ENCODE results near the gene RRBP1. TPM values are rescaled to one million over a fixed set of nuclear protein-coding genes. Genes with fewer than 3 reads are reported as not detected.

The RRBP1 gene
- total RNA-seq, 6 experiments from 2014 or later: 273 to 331 (median 317) TPM

DNA sequence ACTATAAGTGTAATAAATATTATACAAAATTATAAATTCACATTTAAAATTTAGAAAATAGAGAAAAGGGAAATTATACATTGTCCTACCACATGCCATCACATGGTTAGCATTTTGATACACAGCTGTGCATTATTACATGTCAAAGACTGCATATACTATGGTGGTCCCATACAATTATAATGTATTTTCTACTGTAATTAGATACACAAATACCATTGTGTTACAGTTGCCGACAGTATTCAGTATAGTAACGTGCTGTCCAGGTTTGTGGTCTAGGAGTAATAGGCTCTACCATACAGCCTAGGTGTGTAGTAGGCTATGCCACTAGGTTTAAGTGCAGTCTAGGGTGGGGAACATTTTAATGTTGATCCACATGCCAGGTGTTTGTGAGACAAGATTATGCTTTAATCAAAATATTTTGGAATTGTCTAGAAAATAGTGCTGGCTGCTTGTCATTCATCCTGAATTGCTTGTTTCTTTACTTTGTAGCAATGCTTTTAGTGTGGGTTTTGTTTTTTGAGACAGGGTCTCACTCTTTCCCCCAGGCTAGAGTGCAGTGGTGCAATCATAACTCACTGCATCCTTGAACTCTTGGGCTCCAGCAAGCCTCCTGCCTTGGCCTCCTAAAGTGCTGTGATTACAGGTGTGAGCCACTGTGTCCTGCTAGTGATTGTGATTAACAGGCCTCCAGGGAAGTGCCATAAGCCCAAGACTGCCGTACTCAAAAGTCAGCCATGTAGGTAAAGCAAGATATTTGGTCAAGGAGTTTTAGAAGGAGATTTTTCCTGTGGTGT lies 73.1 kb downstream of the RRBP1 start:
- peak overlapping the region; percentile 76 for H3K27ac Mint-ChIP-seq
- no peak overlapping the region for H3K4me3 Mint-ChIP-seq
- peaks cover 18% of the 10 kb centered on the region for H3K36me3 Mint-ChIP-seq (ENCODE audit: low read depth)
- H3K9me3 Mint-ChIP-seq: peaks cover 10% of the 10 kb centered on the region; the same call in 1 of the 2 replicates
- H3K4me1 Mint-ChIP-seq (ENCODE audit: low read depth): peaks cover 28% of the 10 kb centered on the region
- DNase-seq: no peak
- TF ChIP-seq, protein P1, sequence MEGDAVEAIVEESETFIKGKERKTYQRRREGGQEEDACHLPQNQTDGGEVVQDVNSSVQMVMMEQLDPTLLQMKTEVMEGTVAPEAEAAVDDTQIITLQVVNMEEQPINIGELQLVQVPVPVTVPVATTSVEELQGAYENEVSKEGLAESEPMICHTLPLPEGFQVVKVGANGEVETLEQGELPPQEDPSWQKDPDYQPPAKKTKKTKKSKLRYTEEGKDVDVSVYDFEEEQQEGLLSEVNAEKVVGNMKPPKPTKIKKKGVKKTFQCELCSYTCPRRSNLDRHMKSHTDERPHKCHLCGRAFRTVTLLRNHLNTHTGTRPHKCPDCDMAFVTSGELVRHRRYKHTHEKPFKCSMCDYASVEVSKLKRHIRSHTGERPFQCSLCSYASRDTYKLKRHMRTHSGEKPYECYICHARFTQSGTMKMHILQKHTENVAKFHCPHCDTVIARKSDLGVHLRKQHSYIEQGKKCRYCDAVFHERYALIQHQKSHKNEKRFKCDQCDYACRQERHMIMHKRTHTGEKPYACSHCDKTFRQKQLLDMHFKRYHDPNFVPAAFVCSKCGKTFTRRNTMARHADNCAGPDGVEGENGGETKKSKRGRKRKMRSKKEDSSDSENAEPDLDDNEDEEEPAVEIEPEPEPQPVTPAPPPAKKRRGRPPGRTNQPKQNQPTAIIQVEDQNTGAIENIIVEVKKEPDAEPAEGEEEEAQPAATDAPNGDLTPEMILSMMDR (IDR thresholded peaks at IDR 0.05): no peak
- H3K27me3 Mint-ChIP-seq (ENCODE audit: insufficient read depth): peaks cover 55% of the 10 kb centered on the region

DNA sequence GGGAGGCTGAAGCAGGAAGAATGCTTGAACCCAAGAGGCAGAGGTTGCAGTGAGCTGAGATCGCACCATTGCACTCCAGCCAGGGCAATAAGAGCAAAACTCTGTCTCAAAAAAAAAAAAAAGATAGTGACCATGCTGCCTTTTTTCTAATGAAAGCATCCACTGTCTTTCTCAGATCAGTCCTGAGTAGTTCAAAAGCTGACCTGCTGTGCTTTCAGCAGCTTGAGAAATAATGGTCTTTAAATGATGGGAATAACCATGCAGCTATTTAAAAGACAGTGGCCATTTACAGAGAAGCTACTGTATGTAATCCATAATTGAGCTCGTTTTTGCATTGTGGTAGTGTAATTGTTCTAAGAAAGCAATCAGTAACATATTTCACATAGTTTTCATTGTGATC lies 76.0 kb downstream of the RRBP1 start:
- Mint-ChIP-seq H3K4me3 (no peak overlapping the region), H3K9me3 (peaks cover 10% of the 10 kb centered on the region; the same call in 1 of the 2 replicates), H3K4me1 (ENCODE audit: low read depth) (peaks cover 28% of the 10 kb centered on the region)

DNA sequence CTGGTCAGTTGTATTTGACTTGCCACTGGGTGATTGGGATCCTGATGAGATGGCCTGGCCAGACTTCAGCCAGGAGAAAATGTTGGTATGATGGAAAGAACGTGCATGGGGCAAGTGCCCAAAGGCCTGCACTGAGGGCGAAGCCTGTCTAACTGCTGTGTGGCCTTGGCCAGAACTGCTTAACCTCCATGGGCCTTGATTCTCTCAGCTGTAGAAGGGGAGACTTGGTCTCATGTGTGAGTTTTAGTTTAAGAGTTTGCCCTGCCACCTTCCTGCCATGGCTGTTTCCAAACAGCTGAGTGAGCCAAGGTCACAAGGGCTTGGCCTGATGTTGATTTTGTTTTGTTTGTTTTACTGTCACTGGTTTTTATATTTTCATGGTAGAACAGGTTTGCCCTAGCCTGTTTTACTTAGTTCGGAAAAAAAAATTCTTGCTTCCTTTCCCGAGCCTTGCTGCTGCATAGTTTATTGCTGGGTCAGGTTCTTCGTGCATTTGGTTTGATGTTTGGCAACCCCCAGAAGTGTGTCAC lies 76.8 kb downstream of the RRBP1 start:
- Mint-ChIP-seq H3K27ac (peak overlapping the region; percentile 55), H3K9me3 (peaks cover 8% of the 10 kb centered on the region; the same call in 1 of the 2 replicates), H3K36me3 (ENCODE audit: low read depth) (peaks cover 31% of the 10 kb centered on the region), H3K4me1 (ENCODE audit: low read depth) (peaks cover 36% of the 10 kb centered on the region), H3K27me3 (ENCODE audit: insufficient read depth) (peaks cover 22% of the 10 kb centered on the region), H3K4me3 (no peak overlapping the region)
- DNase-seq: no peak
- TF ChIP-seq, protein P1 (IDR thresholded peaks at IDR 0.05): no peak

More for the DNA sequence above, 76.0 kb downstream of the RRBP1 start:
- Mint-ChIP-seq H3K36me3 (ENCODE audit: low read depth) (peaks cover 31% of the 10 kb centered on the region), H3K27me3 (ENCODE audit: insufficient read depth) (peaks cover 29% of the 10 kb centered on the region), H3K27ac (peak overlapping the region; percentile 5; the same call in 1 of the 2 replicates)
- TF ChIP-seq, protein P1 (IDR thresholded peaks at IDR 0.05): no peak
- DNase-seq: no peak

DNA sequence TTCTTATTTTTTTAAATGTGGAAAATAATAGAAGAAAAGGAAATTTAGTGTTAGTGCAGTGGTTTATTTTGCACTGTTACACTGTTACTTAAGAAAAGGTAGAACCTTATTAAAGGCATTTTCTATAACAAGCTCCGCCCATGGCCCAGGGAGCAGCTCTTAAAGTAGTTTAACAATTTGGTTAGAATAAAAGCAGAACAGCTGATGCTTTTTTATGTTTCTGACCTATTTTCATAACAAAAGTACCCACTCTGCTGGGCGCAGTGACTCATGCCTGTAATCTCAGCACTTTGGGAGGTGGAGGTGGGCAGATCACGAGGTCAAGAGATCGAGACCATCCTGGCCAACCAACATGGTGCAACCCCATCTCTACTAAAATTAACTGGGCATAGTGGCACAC lies 79.5 kb downstream of the RRBP1 start:
- no peak for DNase-seq
- TF ChIP-seq, protein P1 (IDR thresholded peaks at IDR 0.05): no peak
- Mint-ChIP-seq H3K27ac (no peak overlapping the region), H3K9me3 (no peaks in the 10 kb centered on the region), H3K27me3 (ENCODE audit: insufficient read depth) (peaks cover under 1% of the 10 kb centered on the region; the same call in 1 of the 2 replicates), H3K4me1 (ENCODE audit: low read depth) (peaks cover 60% of the 10 kb centered on the region), H3K36me3 (ENCODE audit: low read depth) (peaks cover 35% of the 10 kb centered on the region), H3K4me3 (no peak overlapping the region)

DNA sequence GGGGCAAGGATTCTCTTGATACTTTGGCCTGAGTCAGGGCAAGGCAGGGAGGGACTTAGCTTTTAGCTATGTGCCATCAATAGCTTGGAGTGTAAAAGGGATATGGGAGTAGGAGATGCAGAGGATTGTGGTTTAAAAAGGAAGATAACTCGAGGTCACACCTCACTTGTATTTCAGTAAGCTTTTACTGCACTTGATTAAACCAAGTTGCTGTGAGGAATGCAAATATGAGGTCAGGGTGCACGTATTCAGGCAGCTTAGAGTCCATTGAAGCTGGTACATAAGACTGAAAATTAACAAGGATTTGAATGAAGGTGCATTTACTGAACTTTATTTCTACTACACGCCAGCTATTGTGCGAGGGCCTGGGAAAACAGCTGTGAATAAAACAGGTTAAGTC lies 80.1 kb downstream of the RRBP1 start:
- TF ChIP-seq, protein P1 (IDR thresholded peaks at IDR 0.05): no peak
- Mint-ChIP-seq H3K27ac (peak overlapping the region; percentile 42; the same call in 1 of the 2 replicates), H3K4me1 (ENCODE audit: low read depth) (peaks cover 65% of the 10 kb centered on the region), H3K9me3 (no peaks in the 10 kb centered on the region), H3K27me3 (ENCODE audit: insufficient read depth) (no peaks in the 10 kb centered on the region; the same call in 1 of the 2 replicates), H3K36me3 (ENCODE audit: low read depth) (peaks cover 40% of the 10 kb centered on the region), H3K4me3 (no peak overlapping the region)
- no peak for DNase-seq

All from HFFc6 (cell line).